AG09319 (cell line): ENCODE measurements around the gene PCNX2.

ENCODE experiments used
- DNase-seq: peaks from one replicate; pipeline ENCODE4 v3.0.0-alpha.2; 2010; ENCODE audit warnings: low read depth; ENCODE audit errors: extremely low read depth
- TF ChIP-seq, protein P1 (sequence below): IDR thresholded peaks from 2 replicates; pipeline ENCODE4 v1.5.1; 2011; ENCODE audit warnings: low read depth, mild to moderate bottlenecking, inconsistent platforms, low read length, moderate library complexity

The PCNX2 gene

GRCh38 chr1:232966663-232967062 is 328.9 kb downstream of the PCNX2 start:
- TF ChIP-seq, protein P1, sequence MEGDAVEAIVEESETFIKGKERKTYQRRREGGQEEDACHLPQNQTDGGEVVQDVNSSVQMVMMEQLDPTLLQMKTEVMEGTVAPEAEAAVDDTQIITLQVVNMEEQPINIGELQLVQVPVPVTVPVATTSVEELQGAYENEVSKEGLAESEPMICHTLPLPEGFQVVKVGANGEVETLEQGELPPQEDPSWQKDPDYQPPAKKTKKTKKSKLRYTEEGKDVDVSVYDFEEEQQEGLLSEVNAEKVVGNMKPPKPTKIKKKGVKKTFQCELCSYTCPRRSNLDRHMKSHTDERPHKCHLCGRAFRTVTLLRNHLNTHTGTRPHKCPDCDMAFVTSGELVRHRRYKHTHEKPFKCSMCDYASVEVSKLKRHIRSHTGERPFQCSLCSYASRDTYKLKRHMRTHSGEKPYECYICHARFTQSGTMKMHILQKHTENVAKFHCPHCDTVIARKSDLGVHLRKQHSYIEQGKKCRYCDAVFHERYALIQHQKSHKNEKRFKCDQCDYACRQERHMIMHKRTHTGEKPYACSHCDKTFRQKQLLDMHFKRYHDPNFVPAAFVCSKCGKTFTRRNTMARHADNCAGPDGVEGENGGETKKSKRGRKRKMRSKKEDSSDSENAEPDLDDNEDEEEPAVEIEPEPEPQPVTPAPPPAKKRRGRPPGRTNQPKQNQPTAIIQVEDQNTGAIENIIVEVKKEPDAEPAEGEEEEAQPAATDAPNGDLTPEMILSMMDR = no peak
- no peak for DNase-seq

- TF ChIP-seq, protein P1 = no peak
- DNase-seq = no peak
Observed at GRCh38 chr1:232965912-232966217, 329.7 kb downstream of the PCNX2 start.

- TF ChIP-seq, protein P1 = no peak
- no peak for DNase-seq
Observed at GRCh38 chr1:232965124-232965911, 330.2 kb downstream of the PCNX2 start.

- no peak for DNase-seq
- TF ChIP-seq, protein P1 = no peak
Observed at GRCh38 chr1:232964601-232965000, 330.9 kb downstream of the PCNX2 start.

DNA sequence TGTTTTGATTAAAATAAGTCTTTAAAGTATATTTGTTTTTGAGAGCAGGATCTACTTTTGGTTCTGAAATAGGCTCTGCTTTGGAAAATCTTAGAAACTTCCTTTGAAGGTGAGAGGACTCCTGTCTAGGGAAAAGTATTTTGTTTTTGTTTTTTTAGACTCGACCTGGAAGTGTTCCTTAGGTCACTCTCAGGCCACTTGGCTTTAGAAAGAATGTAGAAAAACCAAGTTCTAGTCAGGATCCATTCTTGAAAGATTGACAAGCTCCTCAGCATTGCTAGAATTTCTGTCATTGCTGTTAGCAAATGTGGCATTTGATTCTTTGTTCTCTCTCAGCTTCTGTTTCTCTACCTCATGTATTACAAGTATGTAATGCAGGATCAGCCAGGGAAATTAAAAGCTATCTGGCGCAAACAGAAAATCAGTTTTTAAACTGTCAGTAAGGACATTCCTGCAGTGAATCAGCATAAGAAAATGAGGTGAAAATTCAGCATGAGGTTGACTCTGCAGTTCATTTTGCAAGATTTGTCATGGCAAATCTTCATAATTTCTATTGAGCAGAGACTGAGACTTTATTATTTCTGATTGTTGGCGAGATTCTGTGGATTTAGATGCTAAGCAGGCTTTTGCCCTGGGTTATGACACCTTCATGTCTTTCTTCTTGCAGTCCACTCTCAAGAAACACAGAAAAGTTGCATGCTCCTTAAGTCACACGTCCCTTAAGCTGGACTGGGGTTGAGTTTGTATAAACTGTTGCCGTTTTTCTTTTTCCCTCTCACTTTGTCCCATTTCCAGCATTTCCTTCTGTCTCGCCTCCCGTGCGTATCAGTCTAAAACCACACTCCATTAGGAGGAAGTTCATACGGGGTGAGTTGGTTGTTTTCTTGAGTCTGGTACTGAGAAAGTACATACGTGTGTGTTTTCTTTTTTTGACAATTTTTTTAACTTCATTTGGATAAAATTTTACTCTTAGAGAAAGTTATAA is 332.5 kb downstream of the PCNX2 start:
- DNase-seq = no peak

GRCh38 chr1:232958067-232958466 is 337.5 kb downstream of the PCNX2 start:
- TF ChIP-seq, protein P1 = no peak
- no peak for DNase-seq

More for the DNA sequence above, 332.5 kb downstream of the PCNX2 start:
- TF ChIP-seq, protein P1 = no peak

- TF ChIP-seq, protein P1 = no peak
- DNase-seq = no peak
Observed at GRCh38 chr1:232956081-232956480, 339.4 kb downstream of the PCNX2 start.
